ENCODE data around the gene GDF11. TPM values are rescaled to one million over a fixed set of nuclear protein-coding genes. Genes with fewer than 3 reads are reported as not detected.
"Not testable (repeated sequence)": the region's sequence is repeated elsewhere in the genome, so short reads cannot be mapped to it uniquely, and the experiment has no call there.

GDF11 gene
- total RNA-seq, 1 donor from 2014 or later: 1.4 TPM

GRCh38 chr12:55739025-55739378 is 3.9 kb upstream of the GDF11 start:
- DNase-seq (ENCODE audit: low read depth in 2 of 2): no peak

DNA sequence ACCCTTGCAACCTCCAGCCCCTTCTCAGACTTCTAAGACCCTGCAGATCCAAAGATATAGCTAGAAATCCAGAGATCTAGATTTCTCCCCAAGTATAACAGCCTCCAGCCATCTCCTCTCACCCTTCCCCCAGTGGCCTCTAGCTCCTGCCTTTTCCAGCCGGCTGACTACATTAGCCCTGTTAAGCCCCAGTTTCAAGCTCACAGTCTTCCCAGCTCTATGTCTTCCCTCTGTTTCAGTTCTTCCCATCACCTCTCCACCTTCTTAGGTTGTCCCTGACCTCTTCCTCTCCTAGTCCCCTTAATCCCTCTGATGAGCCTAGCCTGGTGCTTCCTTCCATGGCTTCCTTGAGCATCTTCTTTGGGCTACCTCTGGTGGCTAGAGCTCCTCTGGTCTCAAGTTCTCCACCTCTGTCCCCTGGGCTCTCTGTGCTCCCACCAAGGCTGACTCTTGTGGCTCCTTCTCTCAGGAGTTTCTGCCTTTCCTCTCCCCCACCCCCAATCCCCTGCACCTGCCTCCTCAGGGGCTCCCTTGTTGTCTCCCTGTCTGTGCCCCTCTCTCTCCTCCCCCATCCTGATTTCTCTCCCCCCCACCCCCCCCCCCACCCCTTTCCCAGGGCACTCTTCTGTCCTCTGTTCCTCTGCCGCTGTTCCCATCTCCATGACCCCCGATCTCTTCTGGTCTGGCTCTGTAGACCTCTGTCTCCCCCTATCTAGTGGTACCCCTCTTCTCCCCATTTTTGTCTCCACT is 816 bp upstream of the GDF11 start:
- DNase-seq (ENCODE audit: low read depth in 2 of 2): no peak

GRCh38 chr12:55743406-55744339 is 751 bp downstream of the GDF11 start:
- DNase-seq (ENCODE audit: low read depth in 2 of 2): peak in 1 of 2 donors; percentile 83

- no peak for DNase-seq (ENCODE audit: low read depth in 2 of 2)
These were observed 1.6 kb downstream of the GDF11 start for GRCh38 chr12:55744340-55745030.

- no peak for DNase-seq (ENCODE audit: low read depth in 2 of 2)
These were observed 2.6 kb downstream of the GDF11 start for GRCh38 chr12:55745361-55746173.

DNA sequence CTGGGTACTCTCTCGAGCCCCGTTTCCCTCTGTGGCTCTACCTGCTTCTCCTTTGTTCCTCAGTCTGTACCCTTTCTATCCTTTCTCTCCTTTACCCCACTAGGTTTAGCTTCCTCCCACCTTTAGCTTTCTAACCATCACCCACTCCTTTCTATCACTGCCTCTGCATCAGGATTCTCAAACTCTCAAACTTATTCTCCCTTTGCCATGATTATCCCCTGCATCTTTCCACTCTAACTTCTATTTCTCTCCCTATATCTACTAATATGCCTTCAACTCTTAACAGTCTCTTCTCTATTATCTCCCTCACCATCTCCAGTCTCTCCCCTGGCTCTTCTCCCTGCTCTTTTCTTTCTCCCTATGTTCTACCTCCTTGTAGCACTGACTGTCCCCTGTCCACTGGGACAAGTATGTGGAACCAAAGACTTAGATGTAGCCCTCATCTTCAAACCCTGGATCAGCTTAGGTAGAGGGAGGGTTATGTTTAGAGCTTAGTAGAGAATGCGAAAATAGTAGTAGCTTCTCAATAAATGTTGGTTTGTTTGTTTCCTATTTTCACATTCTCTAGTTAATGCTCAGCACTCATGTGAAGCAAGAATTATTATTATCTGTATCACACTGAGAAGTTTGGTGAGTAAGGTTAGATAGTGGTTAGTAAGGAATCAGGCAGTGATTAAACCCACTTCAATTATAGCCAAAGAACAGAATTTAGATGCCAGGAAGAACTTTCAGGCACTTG is 3.4 kb downstream of the GDF11 start:
- no peak for DNase-seq (ENCODE audit: low read depth in 2 of 2)

DNA sequence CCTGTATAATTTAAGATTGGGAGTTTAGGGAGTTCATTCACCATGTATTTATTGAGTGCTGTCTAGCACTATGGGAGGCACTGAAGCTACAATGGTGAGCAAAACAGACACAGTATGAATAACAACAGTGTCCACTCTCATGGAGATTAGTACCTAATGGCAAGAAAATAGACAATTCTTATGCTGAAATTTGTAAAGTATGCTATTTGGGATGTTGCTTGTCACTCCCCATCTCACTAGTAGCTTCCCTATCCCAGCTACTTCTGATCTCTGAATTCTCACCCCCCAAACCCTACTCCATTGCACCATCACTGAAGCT is 4.0 kb downstream of the GDF11 start:
- no peak for DNase-seq (ENCODE audit: low read depth in 2 of 2)

- DNase-seq (ENCODE audit: low read depth in 2 of 2): no peak
These were observed 5.5 kb downstream of the GDF11 start for GRCh38 chr12:55748230-55748993.

DNA sequence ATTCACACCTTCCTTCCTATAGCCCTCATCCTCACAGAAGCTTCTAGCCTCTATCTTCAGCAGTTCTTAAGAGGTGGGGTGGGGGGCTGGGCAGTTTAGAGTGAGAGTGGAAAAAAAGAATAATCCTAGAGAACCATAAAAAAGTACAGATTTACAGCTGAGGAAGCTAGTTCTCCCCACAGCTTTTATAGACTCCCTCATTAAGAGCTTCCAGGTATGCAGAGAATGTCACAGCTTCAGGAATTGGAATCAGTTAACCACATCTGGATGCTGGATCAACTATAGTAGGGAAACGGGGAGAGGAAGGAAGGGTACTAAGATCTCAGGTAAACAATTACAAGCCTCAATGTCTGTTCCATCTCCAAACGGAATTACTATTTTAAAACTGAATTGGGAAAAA is 12.3 kb downstream of the GDF11 start:
- peak in 1 of 2 donors; percentile 15 for DNase-seq (ENCODE audit: low read depth in 2 of 2)

- DNase-seq (ENCODE audit: low read depth in 2 of 2): no peak
These were observed 14.8 kb downstream of the GDF11 start for GRCh38 chr12:55757701-55758100.

- DNase-seq (ENCODE audit: low read depth in 2 of 2): not testable (repeated sequence)
These were observed 15.7 kb downstream of the GDF11 start for GRCh38 chr12:55758575-55758974.

DNA sequence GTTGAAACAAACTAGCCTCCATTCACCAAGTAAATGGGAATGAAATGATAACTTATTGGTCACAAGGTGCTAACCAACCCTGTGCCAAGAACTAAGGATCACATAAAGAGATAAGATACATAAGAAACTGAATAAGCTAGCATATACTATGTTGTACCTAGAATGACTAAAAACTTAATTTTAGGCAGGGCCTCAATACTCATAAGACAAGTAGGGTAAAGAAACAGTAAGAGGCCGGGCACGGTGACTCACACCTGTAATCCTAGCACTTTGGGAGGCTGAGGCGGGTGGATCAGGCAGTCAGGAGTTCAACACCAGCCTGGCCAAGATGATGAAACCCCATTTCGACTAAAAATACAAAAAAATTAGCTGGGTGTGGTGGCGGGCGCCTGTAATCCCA is 17.7 kb downstream of the GDF11 start:
- DNase-seq (ENCODE audit: low read depth in 2 of 2): no peak

GRCh38 chr12:55762646-55763045 is 19.7 kb downstream of the GDF11 start:
- DNase-seq (ENCODE audit: low read depth in 2 of 2): no peak

- DNase-seq (ENCODE audit: low read depth in 2 of 2): no peak
These were observed 22.9 kb downstream of the GDF11 start for GRCh38 chr12:55765736-55766290.

DNA sequence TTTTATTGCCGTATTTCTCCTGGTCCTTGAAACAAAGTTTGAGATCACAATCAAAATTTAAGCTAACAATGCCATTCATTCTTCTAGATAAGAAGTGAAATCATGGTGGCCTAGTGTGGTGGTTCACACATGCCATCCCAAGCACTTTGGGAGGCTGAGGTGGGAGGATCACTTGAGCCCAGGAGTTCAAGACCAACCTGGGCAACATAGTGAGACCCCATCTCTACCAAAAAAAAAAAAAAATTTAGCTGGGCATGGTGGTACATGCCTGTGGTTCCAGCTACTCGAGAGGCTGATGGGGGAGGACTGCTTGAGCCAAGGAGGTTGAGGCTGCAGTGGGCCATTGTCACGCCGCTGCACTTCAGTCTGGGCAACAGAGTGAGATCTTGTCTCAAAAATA is 24.2 kb downstream of the GDF11 start:
- DNase-seq (ENCODE audit: low read depth in 2 of 2): no peak

DNA sequence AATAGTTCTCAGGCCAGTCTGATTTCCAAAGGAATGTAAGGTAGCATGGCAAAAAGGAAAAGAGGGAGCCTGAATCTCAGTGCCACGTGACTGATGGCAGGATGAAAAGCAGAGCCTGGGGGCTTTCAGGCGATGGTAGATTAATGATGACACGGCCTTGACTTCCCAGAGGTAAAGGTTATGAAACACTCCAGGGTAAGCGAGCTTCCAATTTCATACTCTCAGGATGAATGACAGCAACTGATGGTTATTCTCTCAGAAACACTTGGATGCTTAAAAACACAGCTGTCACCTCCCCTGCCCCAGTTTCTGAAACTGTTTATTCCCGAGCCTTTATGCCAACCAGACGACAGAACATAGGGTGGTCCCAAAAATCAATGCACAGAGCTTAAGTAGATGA is 28.8 kb downstream of the GDF11 start:
- DNase-seq (ENCODE audit: low read depth in 2 of 2): no peak

- DNase-seq (ENCODE audit: low read depth in 2 of 2): no peak
These were observed 34.9 kb downstream of the GDF11 start for GRCh38 chr12:55777856-55778255.

- DNase-seq (ENCODE audit: low read depth in 2 of 2): peak in 1 of 2 donors; percentile 4
These were observed 37.8 kb downstream of the GDF11 start for GRCh38 chr12:55780685-55781084.

GRCh38 chr12:55788546-55788945 is 45.6 kb downstream of the GDF11 start:
- no peak for DNase-seq (ENCODE audit: low read depth in 2 of 2)

GRCh38 chr12:55789171-55789570 is 46.2 kb downstream of the GDF11 start:
- DNase-seq (ENCODE audit: low read depth in 2 of 2): no peak
